Measurements from ENCODE around the gene GGT7. TPM values are rescaled to one million over a fixed set of nuclear protein-coding genes. Genes with fewer than 3 reads are reported as not detected.

GGT7 gene
- total and polyA plus RNA-seq, 2 of the 4 experiments (the other 2 are of a cell fraction): 3.4 to 25.9 TPM

- Histone ChIP-seq H3K36me3 (ENCODE audit: control insufficient read depth, insufficient read depth, low read length) (peaks cover 27% of the 10 kb centered on the region), H3K9me3 (ENCODE audit: control insufficient read depth, insufficient read depth, low read length) (no peaks in the 10 kb centered on the region), H3K4me3 (ENCODE audit: insufficient read depth, low read depth, low read length) (no peak overlapping the region), H3K23ac (ENCODE audit: low read depth, low read length) (no peak overlapping the region), H4K8ac (ENCODE audit: low read depth in 2 of 2, low read length in 2 of 2) (no peak overlapping the region), H2BK15ac (ENCODE audit: low read depth, low read length) (no peak overlapping the region), H3K9ac (ENCODE audit: low read depth, low read length) (no peak overlapping the region), H3K4ac (ENCODE audit: low read depth, low read length) (no peak overlapping the region), H4K5ac (ENCODE audit: low read depth, low read length) (no peak overlapping the region), H3K27me3 (ENCODE audit: control insufficient read depth, insufficient read depth, low read length) (no peaks in the 10 kb centered on the region), H3K9me1 (ENCODE audit: insufficient read depth, low read length) (peaks cover 16% of the 10 kb centered on the region; the same call in 1 of the 2 replicates), H3K4me2 (ENCODE audit: low read depth, low read length) (no peak overlapping the region), H2BK120ac (ENCODE audit: low read depth, low read length) (no peak overlapping the region), H4K91ac (ENCODE audit: insufficient read depth, low read depth, low read length) (no peak overlapping the region), H3K56ac (ENCODE audit: extremely low read depth, insufficient read depth, low read length) (no peak overlapping the region), H2AK5ac (ENCODE audit: low read depth, low read length) (no peak overlapping the region), H2AK9ac (replicated peaks; ENCODE audit: low read depth, low read length, poor library complexity) (no peak overlapping the region), H3K18ac (ENCODE audit: low read depth, low read length) (no peak overlapping the region), H3K79me1 (ENCODE audit: low read depth in 1 of 2, low read length in 2 of 2) (peaks cover 4 to 13% of the 10 kb centered on the region in 2 experiments; a peak in 2 of 4 replicates), H2BK5ac (ENCODE audit: low read depth, low read length, poor library complexity, severe bottlenecking) (no peak overlapping the region), H2AFZ (replicated peaks; ENCODE audit: low read length, poor library complexity) (no peak overlapping the region), H3K4me1 (ENCODE audit: control insufficient read depth, insufficient read depth, low read length) (no peaks in the 10 kb centered on the region), H3K27ac (ENCODE audit: insufficient read depth, low read length) (no peak overlapping the region), H2BK20ac (ENCODE audit: low read depth, low read length) (no peak overlapping the region), H3K14ac (replicated peaks; ENCODE audit: low read depth, low read length) (no peak overlapping the region), H4K20me1 (ENCODE audit: insufficient read depth, low read length) (no peaks in the 10 kb centered on the region)
- WGBS, 2 experiments (ENCODE audit: extremely low coverage in 2 of 2, insufficient read length in 1 of 2): no CpG with 5 or more reads among the region's 2 CpGs
- dilution Hi-C loops (cut with HindIII; ENCODE audit: low sequenced_read_pairs, unreplicated experiment): no loop called here
- TF ChIP-seq ELK1 (IDR thresholded peaks at IDR 0.05; ENCODE audit: borderline replicate concordance, low read depth, low read length) (no peak), MAZ (IDR thresholded peaks at IDR 0.05; ENCODE audit: borderline replicate concordance, low read depth, low read length) (no peak), FOS (IDR thresholded peaks at IDR 0.05; ENCODE audit: low read depth, low read length) (no peak), NFE2L2 (IDR thresholded peaks at IDR 0.05; ENCODE audit: low read depth, low read length) (no peak), BHLHE40 (IDR thresholded peaks at IDR 0.05; ENCODE audit: low read depth, low read length) (no peak), SMC3 (IDR thresholded peaks at IDR 0.05; ENCODE audit: low read depth, low read length) (no peak), RFX5 (IDR thresholded peaks at IDR 0.05; ENCODE audit: low read depth, low read length) (no peak), RCOR1 (IDR thresholded peaks at IDR 0.05; ENCODE audit: insufficient replicate concordance, low read length) (no peak), POLR2A (IDR thresholded peaks at IDR 0.05; ENCODE audit: low read depth, low read length) (no peak), MAFK (IDR thresholded peaks at IDR 0.05; ENCODE audit: low read depth, low read length) (no peak), CHD1 (IDR thresholded peaks at IDR 0.05; ENCODE audit: low read depth, low read length) (no peak), MXI1 (IDR thresholded peaks at IDR 0.05; ENCODE audit: borderline replicate concordance, low read depth, low read length) (no peak), CEBPB (IDR thresholded peaks at IDR 0.05; ENCODE audit: low read depth, low read length) (no peak), USF2 (IDR thresholded peaks at IDR 0.05; ENCODE audit: low read depth, low read length) (no peak), RAD21 (IDR thresholded peaks at IDR 0.05; ENCODE audit: low read length) (no peak), CTCF (conservative IDR thresholded peaks at IDR 0.05; ENCODE audit: low read depth, low read length) (no peak)
- ATAC-seq (ENCODE audit: low read depth) (no peak), DNase-seq (no peak)
- ChIA-PET POLR2A (ENCODE audit: unreplicated experiment) (no interaction called here), CTCF (no interaction called here)
- intact Hi-C loops (cut with micrococcal nuclease): no loop called here
- no TSS peak for BruUV-seq (replicated peaks)
- in situ Hi-C loops (cut with MboI; ENCODE audit: low sequenced_read_pairs): no loop called here
These were observed 44.2 kb upstream of the GGT7 start for GRCh38 chr20:34916774-34917354.
